Esophagus muscularis mucosa (tissue), 4 donors: ENCODE measurements around the gene SETBP1. TPM values are rescaled to one million over a fixed set of nuclear protein-coding genes. Genes with fewer than 3 reads are reported as not detected.
A peak's percentile ranks its signal among the peaks of the same experiment; 100 is the strongest.

ENCODE experiments used
- DNase-seq: peaks from one replicate; pipeline ENCODE4 v3.0.0-alpha.2; 2017; ENCODE audit errors: extremely low spot score
- H3K27ac ChIP-seq, 4 donors: fragments of 200-600 bp; sonication (generic); replicated peaks in 1 of 4; 1 replicate in 3 of 4; 2 replicates in 1 of 4; pipeline ENCODE4 v1.5.1; 2016 to 2019; ENCODE audit warnings: mild to moderate bottlenecking in 1 of 4
- H3K27me3 ChIP-seq, 4 donors: fragments of 200-600 bp; sonication (generic); one replicate each; pipeline versions ENCODE4 v1.5.1 to v1.6.0; 2016 to 2019
- H3K36me3 ChIP-seq, 4 donors: fragments of 200-600 bp; sonication (generic); one replicate each; pipeline ENCODE4 v1.5.1; 2016 to 2019
- H3K4me1 ChIP-seq, 4 donors: fragments of 200-600 bp; sonication (generic); one replicate each; pipeline ENCODE4 v1.5.1; 2016 to 2019
- H3K4me3 ChIP-seq, 4 donors: fragments of 200-600 bp; sonication (generic); 1 replicate in 2 of 4; 2 replicates in 2 of 4; pipeline ENCODE4 v1.5.1; 2016 to 2019; ENCODE audit warnings: mild to moderate bottlenecking in 4 of 4, moderate library complexity in 1 of 4
- H3K9me3 ChIP-seq, 4 donors: fragments of 200-600 bp; sonication (generic); 1 replicate in 3 of 4; 2 replicates in 1 of 4; pipeline ENCODE4 v1.5.1; 2016 to 2019
- CTCF ChIP-seq, 3 experiments: fragments of 200-600 bp in 2 of 3; fragments of 450-650 bp in 1 of 3; sonication (generic) in 2 of 3; IDR thresholded peaks; one replicate each; pipeline ENCODE4 v1.5.1; 2017 to 2019; ENCODE audit warnings: antibody characterized with exemption in 3 of 3, mild to moderate bottlenecking in 2 of 3, moderate library complexity in 1 of 3
- EP300 ChIP-seq: sonication (generic); formaldehyde crosslinking; IDR thresholded peaks from one replicate; pipeline ENCODE4 v1.6.1; 2017; ENCODE audit warnings: antibody characterized with exemption
- POLR2A ChIP-seq: fragments of 450-650 bp; IDR thresholded peaks from one replicate; pipeline ENCODE4 v1.6.1; 2017; ENCODE audit warnings: antibody characterized with exemption, moderate library complexity, mild to moderate bottlenecking, low read depth
- POLR2AphosphoS5 ChIP-seq, 2 donors: sonication (generic); formaldehyde crosslinking; IDR thresholded peaks; one replicate each; pipeline ENCODE4 v1.6.1; 2017; ENCODE audit warnings: antibody characterized with exemption in 2 of 2
- WGBS: methylation state at CpG from one replicate; pipeline ENCODE4 v1.1.5; 2018; 5-methylcytosine and 5-hydroxymethylcytosine counted together
- intact Hi-C: fragments of 100-400 bp; cut with DNase I; formaldehyde crosslinking; loops from one replicate; pipeline ENCODE4 v1.15.1; 2023
- total RNA-seq, 4 donors: library from RNA; depleted of rRNA; stranded (reverse); fragments of >200 nt; gene quantifications; one replicate each; pipeline versions ENCODE4 v1.1.0 to v1.2.1, GENCODE V29; 2016

Gene SETBP1
- total RNA-seq, 4 donors from 2014 or later, result 40.9 to 86.5 (median 65.1) TPM

GRCh38 chr18:45049578-45050319 lies 369.1 kb downstream of the SETBP1 start:
- WGBS, result 66% methylated on average over 4 of the region's 4 CpGs
- Histone ChIP-seq H3K9me3 (no peaks in the 10 kb centered on the region), H3K4me1 (peaks cover 0 to 29% (median 23%) of the 10 kb centered on the region in 4 donors), H3K4me3 (no peak overlapping the region), H3K27ac (no peak overlapping the region), H3K36me3 (no peaks in the 10 kb centered on the region), H3K27me3 (no peaks in the 10 kb centered on the region)
- TF ChIP-seq POLR2AphosphoS5 (IDR thresholded peaks at IDR 0.05) (no peak), EP300 (no peak), POLR2A (no peak), CTCF (IDR thresholded peaks at IDR 0.05) (no peak)
- intact Hi-C loops, result no loop called here
- DNase-seq, result no peak

- intact Hi-C loops, result no loop called here
- Histone ChIP-seq H3K36me3 (no peaks in the 10 kb centered on the region), H3K4me3 (no peak overlapping the region), H3K4me1 (peaks cover 0 to 29% (median 23%) of the 10 kb centered on the region in 4 donors), H3K9me3 (no peaks in the 10 kb centered on the region), H3K27me3 (no peaks in the 10 kb centered on the region), H3K27ac (peak overlapping the region in 1 of 4 donors; percentile 34)
- WGBS, result 55% methylated on average over 3 of the region's 3 CpGs
- no peak for DNase-seq
- no peak for TF ChIP-seq EP300
- TF ChIP-seq POLR2AphosphoS5 (IDR thresholded peaks at IDR 0.05), result no peak
- TF ChIP-seq CTCF (IDR thresholded peaks at IDR 0.05), result no peak
- TF ChIP-seq POLR2A, result no peak
Observed at GRCh38 chr18:45050712-45051601, 370.3 kb downstream of the SETBP1 start.

- 93% methylated on average over 3 of the region's 3 CpGs for WGBS
- DNase-seq, result no peak
- TF ChIP-seq EP300 (no peak), POLR2A (no peak), CTCF (IDR thresholded peaks at IDR 0.05) (no peak), POLR2AphosphoS5 (IDR thresholded peaks at IDR 0.05) (no peak)
- Histone ChIP-seq H3K27me3 (no peaks in the 10 kb centered on the region), H3K4me1 (peaks cover 0 to 35% (median 20%) of the 10 kb centered on the region in 4 donors), H3K27ac (no peak overlapping the region), H3K9me3 (no peaks in the 10 kb centered on the region), H3K36me3 (no peaks in the 10 kb centered on the region), H3K4me3 (no peak overlapping the region)
- intact Hi-C loops, result no loop called here
Observed at GRCh38 chr18:45054636-45055035, 373.9 kb downstream of the SETBP1 start.

- 93% methylated on average over 1 of the region's 1 CpG for WGBS
- no peaks in the 10 kb centered on the region for H3K9me3 ChIP-seq
Observed at GRCh38 chr18:45055811-45056210, 375.1 kb downstream of the SETBP1 start.

More at GRCh38 chr18:45055811-45056210, 375.1 kb downstream of the SETBP1 start:
- Histone ChIP-seq H3K27me3 (no peaks in the 10 kb centered on the region), H3K4me3 (no peak overlapping the region), H3K27ac (no peak overlapping the region), H3K4me1 (peaks cover 0 to 23% (median 8%) of the 10 kb centered on the region in 4 donors), H3K36me3 (no peaks in the 10 kb centered on the region)
- TF ChIP-seq EP300, result no peak
- TF ChIP-seq CTCF (IDR thresholded peaks at IDR 0.05), result no peak
- TF ChIP-seq POLR2AphosphoS5 (IDR thresholded peaks at IDR 0.05), result no peak
- TF ChIP-seq POLR2A, result no peak
- DNase-seq, result no peak
- intact Hi-C loops, result no loop called here
